ENCODE measurements around the gene DAB2IP. TPM values are rescaled to one million over a fixed set of nuclear protein-coding genes. Genes with fewer than 3 reads are reported as not detected.

DAB2IP gene
- total RNA-seq, 3 donors from 2014 or later: 109 to 157 (median 111) TPM

DNA sequence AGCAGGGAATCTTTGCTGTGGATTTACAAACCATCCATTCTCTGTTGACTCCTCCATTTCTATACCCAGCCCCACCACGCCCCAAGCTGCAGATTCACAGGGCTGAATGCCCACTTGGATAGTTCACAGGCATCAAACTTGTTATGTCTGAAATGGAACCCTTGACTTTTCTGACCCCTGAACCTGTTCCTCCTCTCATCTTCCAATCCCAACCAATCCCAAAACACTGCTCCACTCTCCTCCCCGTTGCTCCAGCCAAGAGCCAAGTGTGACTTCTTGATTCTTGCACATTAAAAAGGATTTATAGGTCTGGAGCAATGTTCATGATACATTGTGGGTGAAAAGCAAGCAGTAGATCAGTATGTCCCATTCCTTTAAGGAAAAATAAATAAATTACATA, 145.6 kb downstream of the DAB2IP start:
- Histone ChIP-seq H3K9me3 (no peaks in the 10 kb centered on the region), H3K36me3 (ENCODE audit: low read depth) (no peaks in the 10 kb centered on the region), H3K4me3 (no peak overlapping the region), H3K4me1 (ENCODE audit: low read depth) (no peaks in the 10 kb centered on the region)
- no peak for ATAC-seq
- no peak for DNase-seq
- intact Hi-C loops (cut with DNase I, micrococcal nuclease): no loop called here
- TF ChIP-seq, protein P1, sequence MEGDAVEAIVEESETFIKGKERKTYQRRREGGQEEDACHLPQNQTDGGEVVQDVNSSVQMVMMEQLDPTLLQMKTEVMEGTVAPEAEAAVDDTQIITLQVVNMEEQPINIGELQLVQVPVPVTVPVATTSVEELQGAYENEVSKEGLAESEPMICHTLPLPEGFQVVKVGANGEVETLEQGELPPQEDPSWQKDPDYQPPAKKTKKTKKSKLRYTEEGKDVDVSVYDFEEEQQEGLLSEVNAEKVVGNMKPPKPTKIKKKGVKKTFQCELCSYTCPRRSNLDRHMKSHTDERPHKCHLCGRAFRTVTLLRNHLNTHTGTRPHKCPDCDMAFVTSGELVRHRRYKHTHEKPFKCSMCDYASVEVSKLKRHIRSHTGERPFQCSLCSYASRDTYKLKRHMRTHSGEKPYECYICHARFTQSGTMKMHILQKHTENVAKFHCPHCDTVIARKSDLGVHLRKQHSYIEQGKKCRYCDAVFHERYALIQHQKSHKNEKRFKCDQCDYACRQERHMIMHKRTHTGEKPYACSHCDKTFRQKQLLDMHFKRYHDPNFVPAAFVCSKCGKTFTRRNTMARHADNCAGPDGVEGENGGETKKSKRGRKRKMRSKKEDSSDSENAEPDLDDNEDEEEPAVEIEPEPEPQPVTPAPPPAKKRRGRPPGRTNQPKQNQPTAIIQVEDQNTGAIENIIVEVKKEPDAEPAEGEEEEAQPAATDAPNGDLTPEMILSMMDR (IDR thresholded peaks at IDR 0.05): no peak

DNA sequence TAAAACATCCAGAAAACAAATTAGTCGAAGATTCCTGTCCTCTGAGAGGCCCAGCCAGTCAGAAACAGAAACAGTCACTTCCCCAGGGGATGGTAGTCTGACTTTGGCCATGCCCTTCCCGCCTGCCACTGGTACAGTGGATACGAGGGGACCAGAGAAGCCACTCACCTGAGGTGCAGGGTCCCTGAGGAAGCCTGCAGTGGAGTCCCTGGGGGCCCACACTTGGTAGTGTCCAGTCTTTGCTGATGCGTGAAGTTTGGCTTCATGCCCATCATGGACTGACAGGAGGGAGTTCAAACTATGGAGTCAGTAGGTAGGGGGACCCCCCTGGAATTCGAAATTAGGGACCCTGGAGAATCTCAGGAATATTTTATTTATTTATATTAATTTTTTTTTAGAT, 147.5 kb downstream of the DAB2IP start:
- no peaks in the 10 kb centered on the region for H3K36me3 ChIP-seq (ENCODE audit: low read depth)
- ATAC-seq (no peak), DNase-seq (no peak)
- TF ChIP-seq, protein P1 (IDR thresholded peaks at IDR 0.05): no peak
- H3K9me3 ChIP-seq: no peaks in the 10 kb centered on the region
- no peaks in the 10 kb centered on the region for H3K4me1 ChIP-seq (ENCODE audit: low read depth)
- intact Hi-C loops (cut with DNase I, micrococcal nuclease): no loop called here
- no peak overlapping the region for H3K4me3 ChIP-seq

DNA sequence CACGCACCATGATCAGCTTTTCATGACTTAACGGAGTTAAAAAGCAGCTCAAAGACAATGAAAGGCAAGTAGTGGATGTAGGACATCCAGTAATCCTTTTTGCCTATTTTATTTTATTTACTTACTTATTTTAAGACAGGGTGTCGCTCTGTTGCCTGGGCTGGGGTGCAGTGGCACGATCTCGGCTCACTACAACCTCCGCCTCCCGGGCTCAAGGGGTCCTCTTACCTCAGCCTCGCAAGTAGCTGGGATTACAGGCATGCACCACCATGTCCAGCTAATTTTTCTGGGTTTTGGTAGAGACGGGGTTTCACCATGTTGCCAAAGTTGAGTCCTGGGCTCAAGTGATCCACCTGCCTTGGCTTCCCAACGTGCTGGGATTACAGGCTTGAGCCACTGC, 148.9 kb downstream of the DAB2IP start:
- Histone ChIP-seq H3K9me3 (no peaks in the 10 kb centered on the region), H3K36me3 (ENCODE audit: low read depth) (no peaks in the 10 kb centered on the region), H3K4me3 (no peak overlapping the region), H3K4me1 (ENCODE audit: low read depth) (no peaks in the 10 kb centered on the region)
- DNase-seq: no peak
- intact Hi-C loops (cut with DNase I, micrococcal nuclease): no loop called here
- TF ChIP-seq, protein P1 (IDR thresholded peaks at IDR 0.05): no peak
- no peak for ATAC-seq

DNA sequence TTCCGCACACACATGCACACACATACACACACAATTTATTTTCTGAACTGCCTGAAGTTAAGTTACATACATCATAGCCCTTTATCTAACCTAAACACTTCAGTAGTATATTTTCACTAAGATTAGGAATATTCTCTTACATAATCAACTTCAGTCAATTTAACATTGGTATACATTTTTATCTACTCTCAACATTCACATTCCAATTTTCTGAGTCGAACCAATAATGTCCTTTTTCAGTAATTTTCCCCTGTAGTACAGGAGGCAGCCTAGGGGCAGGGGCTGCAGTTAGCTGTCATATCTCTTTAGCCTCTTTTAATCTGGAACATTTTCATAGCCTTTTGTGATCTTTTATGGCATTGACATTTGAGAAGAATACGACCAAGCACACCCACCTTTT, 150.1 kb downstream of the DAB2IP start:
- H3K4me1 ChIP-seq (ENCODE audit: low read depth): no peaks in the 10 kb centered on the region
- ATAC-seq (no peak), DNase-seq (no peak)
- no peaks in the 10 kb centered on the region for H3K36me3 ChIP-seq (ENCODE audit: low read depth)
- H3K9me3 ChIP-seq: no peaks in the 10 kb centered on the region
- intact Hi-C loops (cut with DNase I, micrococcal nuclease): no loop called here
- TF ChIP-seq, protein P1 (IDR thresholded peaks at IDR 0.05): no peak
- no peak overlapping the region for H3K4me3 ChIP-seq

DNA sequence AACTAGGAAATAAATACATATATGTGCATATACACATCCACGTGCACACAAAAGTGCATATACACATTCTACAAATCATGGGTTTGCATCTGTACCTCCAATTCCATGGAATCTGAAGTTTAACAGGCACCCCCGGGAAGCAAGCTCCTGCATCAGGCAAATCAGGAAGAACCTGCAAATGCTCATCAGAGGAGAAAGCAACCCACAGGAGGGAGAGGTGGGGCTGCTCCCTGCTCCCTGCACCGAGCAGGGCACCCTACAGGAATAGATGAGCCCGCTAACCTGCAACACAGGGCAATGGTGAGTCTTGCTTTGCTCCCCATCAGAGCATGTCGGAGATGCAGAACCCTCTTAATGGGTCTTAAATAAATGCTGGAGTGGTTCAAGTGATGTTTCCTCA, 151.3 kb downstream of the DAB2IP start:
- no peak for ATAC-seq
- no peak for DNase-seq
- Histone ChIP-seq H3K4me3 (no peak overlapping the region), H3K9me3 (no peaks in the 10 kb centered on the region), H3K4me1 (ENCODE audit: low read depth) (no peaks in the 10 kb centered on the region), H3K36me3 (ENCODE audit: low read depth) (no peaks in the 10 kb centered on the region)
- intact Hi-C loops (cut with DNase I, micrococcal nuclease): no loop called here
- TF ChIP-seq, protein P1 (IDR thresholded peaks at IDR 0.05): no peak
